HG03457 (cell line): ENCODE results near the gene MRPS22.
"Not testable (repeated sequence)": the region's sequence is repeated elsewhere in the genome, so short reads cannot be mapped to it uniquely, and the experiment has no call there.

Experiments used
- ATAC-seq: cut with Tn5 transposase; IDR thresholded peaks from one replicate; pipeline ENCODE4 v1.9.1; 2021; ENCODE audit warnings: moderate number of reproducible peaks; ENCODE audit not compliant: unreplicated experiment

Gene MRPS22

DNA sequence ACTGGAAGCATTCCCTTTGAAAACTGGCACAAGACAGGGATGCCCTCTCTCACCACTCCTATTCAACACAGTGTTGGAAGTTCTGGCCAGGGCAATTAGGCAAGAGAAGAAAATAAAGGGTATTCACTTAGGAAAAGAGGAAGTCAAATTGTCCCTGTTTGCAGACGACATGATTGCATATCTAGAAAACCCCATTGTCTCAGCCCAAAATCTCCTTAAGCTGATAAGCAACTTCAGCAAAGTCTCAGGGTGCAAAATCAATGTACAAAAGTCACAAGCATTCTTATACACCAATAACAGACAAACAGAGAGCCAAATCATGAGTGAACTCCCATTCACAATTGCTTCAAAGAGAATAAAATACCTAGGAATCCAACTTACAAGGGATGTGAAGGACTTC is 9.1 kb upstream of the MRPS22 start:
- not testable (repeated sequence) for ATAC-seq

DNA sequence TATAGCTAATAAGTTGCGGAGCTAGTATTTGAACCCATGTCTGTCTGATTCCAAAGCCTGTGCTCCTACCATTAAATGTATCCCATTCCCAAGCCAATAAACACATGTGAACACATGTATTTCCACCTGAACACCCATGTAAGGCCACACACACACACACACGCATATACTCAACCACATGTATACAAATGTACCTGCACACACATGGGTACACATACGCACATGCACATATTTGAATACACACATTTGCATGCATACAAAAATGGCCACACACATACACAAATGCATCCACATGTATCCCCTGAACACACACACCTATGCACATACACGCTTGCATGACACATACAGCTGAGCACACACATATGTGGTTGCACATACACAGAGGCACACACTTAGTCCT is 5.4 kb upstream of the MRPS22 start:
- no peak for ATAC-seq

DNA sequence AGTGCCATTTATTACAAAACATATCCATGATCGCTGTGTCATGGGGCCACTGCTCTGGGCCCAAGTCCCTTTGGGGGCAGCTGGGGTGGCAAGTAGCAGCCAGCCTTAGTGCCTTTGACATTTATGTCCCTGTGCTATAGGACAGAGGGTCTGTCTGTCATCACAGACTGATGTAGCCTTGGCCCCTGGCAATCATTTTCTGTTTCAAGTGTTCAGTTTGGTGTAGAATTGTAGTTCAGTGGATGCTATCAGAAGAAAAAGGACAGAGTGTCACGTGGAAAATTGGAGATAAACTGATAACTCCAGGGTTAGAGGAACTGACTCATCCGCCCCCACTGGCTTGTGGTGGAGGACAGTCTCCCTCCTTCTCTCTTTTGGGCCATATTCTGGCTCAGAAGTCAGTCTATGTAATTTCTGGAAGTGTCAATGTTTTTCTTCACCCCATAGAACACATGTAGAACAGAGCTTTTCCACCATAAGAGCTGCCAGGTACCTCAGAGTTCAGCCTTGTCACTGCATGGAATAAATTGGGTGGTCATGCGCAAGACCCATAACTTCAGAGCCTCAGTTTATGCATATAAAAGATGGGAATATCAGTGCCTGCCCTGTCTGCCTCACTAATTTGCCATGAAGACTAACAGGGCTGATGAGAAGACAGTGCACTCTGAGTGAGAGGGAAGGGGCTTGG is 4.5 kb upstream of the MRPS22 start:
- ATAC-seq, result no peak

DNA sequence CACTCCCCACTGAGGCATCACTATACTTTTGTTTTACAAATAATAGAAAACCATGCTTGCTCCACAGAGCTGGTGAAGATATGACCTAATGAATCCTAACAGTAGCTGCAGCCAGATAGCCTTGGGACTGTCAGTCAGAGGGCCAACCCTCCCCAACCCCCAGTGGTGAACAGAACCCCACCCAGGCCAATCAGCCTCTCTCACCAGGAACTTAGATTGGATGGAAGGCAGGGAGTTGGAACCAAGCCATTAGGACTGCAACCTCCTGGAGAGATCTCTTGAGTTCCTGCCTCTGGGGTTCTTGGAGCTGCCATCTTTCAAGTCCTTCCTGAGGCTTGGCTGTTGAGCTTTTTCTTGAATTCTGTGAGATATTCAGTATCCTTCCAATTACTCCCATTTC is 3.0 kb upstream of the MRPS22 start:
- no peak for ATAC-seq

DNA sequence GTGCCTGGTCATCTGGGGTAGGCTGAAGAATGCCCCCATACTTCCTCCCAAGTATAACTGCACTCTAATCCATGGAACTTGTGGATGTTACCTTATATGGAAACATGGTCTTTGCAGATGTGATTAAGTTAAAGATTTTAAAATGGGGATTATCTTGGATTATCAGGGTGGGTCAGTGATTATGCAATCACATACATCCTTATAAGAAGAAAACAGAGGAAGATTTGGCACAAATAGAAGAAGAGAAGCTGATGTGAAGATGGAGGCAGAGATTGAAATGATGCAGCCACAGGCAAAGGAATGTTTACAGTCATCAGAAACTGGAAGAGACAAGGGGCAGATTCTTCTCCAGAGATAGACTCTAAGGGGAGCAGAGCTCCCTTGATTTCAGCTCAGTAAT is 1.8 kb upstream of the MRPS22 start:
- no peak for ATAC-seq

DNA sequence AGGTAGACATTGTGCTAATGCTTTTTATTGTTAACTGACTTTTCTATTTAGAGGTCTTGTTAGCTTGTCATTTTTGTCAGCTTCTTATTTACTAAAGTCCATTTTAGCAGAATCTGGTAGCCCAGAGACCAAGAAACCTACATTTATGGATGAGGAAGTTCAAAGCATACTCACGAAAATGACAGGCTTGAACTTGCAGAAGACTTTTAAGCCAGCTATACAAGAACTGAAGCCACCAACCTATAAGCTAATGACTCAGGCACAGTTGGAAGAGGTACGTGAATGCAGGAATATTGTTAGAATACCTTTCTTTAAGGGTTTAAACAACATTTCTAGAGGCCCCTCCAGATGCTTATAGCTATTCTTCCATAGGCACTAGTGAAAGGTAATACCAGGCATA is 3.0 kb downstream of the MRPS22 start:
- ATAC-seq, result no peak

DNA sequence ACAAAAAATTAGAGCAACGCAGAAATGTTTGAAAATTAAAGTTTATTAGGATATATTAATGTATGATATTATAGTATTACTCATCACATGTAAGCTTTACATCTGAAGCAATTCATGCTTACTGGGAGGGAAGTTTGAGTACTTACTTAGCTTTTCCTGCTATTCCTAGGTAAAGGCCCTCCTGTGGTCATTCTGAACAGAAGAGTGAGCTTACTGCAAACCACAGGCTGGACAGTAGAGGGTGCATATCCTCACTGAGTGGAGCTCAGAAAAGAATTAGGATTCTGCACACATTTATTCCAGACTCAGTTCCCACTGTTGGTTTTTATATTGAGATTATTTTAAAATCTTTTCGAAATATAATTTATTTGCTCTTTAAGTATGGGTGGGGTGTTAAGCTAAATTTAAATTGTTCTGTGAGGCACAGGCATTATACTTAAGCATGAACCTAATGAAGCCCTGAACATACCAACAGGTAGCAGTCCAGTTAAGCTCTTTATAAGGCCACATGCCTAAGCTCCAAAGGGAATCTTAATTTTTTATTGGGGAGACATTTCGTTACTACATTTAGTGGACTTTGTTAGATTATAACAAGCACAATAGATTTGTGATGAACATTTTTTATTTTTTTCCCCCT is 10.2 kb downstream of the MRPS22 start:
- no peak for ATAC-seq

DNA sequence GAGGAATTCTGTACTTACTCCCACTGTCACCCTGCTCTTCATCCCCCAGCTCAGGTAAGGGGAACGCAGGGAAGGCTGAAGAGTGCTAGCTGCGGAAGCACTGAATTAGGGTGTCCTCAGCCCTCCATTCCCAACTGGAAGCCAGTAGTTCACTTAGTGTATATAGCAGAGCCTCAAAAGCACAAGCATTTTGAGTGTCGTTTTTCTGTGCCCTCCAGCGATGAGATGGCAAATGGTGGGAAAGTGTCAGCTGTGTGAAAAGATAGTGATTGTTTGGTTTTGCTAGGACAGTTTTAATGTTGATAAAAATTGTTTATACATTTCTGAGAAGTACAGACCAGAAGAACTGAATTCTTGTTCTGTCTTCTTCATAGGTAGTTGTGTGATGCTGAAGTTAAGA is 10.8 kb downstream of the MRPS22 start:
- ATAC-seq, result no peak

DNA sequence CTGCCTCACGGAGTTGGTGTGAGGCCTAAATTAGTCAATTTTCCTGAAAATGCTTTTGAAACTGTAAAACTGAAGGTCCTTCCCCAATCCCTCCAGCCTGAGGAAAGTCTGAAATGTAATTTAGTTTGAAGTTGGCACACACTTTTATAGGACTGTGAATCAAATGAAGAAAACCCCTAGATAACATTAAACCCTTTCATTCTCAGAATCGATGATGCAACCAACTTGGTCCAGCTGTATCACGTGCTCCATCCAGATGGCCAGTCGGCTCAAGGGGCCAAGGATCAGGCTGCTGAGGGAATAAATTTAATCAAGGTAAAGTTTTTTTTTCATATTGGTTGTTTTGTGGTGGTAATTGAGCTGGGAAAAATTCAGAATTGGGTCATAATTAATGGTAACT is 11.7 kb downstream of the MRPS22 start:
- no peak for ATAC-seq

DNA sequence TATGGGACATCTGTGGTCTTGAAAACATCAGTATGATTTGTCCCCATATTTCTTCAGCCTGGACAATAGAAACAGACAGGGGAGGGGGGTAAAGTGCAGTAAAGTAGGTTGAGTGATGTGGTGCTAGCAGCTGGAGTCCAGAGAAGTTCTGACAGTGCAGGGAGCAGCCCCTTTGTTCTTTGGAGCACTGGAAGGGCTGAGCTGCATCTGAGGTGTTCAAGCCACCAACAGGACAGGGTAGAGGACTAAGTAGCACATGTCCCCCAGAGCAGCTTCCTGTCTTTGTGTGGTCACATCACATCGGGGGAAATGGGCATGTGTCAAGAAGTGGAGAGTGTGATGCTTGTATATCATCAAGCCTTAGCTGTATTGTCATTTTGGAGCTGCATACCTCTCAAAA is 12.1 kb downstream of the MRPS22 start:
- ATAC-seq, result no peak

DNA sequence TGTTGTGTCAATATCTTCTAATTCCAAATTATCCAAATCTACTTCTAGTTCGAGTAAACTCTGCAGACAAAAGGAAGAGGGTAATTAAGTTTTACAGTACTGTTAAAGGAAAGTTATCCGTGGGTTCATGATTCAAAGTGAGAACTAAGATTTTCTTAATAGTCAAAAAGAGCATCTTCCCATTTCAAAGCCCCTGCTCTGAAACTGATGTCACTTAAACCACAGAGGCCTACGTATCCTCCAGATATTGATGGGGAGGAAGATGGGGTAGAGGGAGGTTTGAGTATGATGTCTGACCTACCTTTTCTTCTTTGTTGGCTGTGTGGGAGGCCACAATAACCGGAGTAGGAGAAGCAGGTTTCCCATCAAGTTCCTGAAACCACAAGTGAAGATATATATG is 14.1 kb downstream of the MRPS22 start:
- ATAC-seq, result no peak

DNA sequence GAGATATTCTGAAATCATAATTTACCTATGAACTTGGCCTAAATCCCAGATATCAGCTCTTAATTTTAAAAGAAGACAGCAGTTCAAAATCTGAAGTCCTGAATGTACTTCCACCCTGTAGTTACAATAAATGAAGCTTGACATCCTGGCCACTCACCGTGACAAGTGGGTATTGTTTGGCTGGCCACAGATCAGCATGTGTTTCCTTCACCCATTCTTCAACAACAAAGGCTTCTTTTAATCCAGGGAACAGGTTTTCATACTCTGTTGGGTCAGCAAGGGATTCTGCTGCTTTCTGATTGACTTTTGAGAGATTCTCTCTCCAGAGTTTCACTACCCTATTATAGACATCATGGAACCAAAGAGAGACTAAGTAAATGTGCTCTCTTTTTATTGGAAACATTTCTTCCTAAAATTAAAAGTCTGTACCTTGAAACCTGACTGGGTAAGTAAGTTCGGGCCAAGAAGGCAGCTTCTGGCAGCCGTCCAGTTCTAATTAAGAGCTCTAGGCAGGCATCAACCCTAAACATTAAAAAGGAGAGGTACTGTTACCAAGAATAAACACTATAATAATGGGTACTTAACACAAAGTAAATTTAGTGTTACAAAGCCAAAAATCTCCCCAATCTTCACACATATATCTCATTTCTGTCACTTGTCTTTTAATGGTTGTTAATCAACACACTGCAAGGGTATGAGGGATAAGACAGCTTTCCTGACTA is 15.2 kb downstream of the MRPS22 start:
- no peak for ATAC-seq

DNA sequence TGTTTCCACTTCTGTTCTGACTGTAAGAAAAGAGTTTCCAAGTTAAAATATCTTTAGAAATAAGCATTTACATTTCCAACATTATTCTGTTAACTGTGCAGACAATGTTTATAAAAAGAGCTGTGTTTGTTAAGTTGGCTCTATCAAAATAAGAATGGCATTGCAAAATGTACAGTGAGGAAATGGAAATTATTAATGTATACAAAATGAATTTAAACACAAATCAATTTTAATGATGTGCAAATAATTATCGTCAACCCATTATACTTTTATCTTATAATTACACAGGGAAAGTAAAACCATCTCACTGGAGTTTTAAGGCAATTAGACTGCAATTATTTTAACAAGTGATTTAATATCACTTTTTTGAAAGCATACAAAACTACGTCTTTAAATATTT is 17.5 kb downstream of the MRPS22 start:
- ATAC-seq, result no peak

DNA sequence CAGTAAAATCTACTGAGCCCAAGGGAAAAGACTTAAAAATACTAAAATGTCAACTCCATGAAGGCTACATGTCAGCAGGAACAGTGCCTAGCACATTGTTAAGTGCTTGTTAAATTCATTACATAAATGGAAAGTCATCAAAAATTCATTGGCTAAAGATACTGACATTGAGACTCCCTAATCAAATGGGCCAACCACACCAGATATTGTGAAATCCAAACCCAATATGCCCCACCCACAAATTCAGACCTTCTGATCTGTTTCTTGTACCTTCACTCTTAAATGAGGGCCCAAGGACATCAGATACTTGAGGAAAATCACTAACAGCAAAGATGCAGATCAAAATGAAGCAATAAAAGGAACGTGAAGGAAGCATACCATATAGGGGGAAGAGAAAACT is 20.7 kb downstream of the MRPS22 start:
- no peak for ATAC-seq

DNA sequence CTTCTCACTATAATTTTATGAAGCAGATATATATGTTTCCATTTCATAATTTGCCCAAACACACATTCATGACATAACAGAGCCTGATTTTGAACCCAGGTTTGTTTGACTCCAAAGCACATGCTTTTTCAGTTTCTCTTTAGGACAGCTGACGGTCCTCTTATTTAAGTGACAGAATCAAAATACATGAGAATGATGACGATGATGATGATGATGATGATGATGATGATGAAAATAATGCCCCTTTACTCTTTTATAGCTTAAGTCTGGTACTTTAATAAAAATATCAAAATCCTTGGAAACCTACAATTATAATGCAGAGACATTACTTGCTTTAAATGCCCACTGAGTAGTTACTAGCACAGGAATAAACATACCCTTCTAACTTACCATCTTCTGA is 30.3 kb downstream of the MRPS22 start:
- no peak for ATAC-seq

DNA sequence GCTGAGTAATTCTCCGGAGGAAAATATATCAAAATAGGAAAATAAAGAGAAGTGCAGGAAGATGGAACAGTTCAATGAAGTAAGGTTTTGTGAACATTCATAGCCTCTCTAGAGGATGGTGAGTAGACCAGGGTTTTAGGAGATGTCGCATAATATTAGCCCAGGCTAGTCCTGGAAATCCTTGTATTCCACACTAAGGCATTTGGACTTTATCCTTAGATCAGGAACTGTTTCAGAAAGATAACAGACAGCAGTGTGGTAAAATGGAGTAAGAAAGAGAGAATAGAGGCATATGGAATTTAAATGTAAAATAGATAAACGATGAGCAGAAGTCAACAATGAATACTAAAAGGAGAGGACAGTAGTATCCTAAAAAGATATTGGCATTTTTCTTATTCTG is 33.6 kb downstream of the MRPS22 start:
- ATAC-seq, result no peak

DNA sequence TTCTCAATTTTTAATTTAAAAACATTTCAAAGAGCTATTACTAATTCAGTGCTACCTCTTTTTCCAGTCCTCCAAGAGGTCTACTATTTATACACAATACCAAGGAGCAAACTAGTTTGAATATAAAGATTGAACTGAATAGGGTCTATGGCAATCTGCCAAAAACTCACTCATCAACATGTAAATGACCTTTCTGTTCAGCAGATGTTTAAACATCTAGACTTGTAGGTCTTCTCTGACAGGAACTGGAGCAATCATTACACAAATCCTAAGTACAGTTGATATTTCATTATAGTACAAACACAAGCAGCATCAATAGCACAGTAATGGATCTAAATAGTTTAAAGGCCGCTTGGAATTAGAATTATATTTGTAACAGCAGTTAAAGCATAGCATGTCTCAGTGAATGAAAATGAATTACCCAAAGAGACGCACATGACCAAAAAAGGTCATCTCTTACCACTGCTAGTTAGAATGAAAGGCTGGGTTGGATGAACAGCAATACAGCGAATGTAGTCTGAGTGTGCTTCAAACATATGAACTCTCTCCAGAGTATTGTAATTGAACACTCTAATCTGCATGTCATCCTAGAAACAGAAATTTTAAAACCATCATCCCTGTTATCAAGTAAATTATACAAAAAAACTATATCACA is 34.9 kb downstream of the MRPS22 start:
- ATAC-seq, result no peak

DNA sequence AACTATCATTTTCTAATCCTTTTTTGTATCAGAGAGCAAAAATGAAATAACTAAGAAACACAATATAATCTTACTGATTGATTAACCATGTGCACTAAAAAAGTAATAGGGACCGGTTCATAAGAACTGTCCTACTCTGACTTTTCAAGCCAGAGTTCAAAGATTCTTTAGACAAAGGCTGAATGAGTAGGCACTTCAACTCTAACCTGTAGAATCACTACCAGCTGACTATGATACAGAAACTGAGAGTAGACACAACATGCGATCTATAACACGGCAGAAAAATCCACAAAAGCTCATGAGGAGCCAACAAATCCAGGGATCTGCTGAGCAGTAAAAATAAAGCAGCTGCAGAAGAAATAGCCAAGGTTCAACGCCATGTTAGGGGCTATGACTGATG is 36.8 kb downstream of the MRPS22 start:
- no peak for ATAC-seq

DNA sequence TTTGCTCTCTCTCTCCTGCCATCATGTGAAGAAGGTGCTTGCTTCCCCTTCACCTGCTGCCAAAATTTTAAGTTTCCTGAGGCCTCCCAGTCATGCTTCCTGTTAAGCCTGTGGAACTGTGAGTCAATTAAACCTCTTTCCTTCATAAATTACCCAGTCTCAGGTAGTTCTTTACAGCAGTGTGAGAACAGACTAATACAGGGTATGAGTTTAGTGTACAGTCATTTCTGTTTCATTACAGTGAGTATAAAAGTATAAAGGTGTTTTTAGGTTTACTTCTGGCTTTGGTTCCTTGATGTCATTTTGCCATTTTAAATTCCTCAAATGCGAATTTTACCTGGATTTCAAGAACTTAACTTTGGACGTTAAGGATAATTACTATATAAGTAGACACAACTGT is 38.5 kb downstream of the MRPS22 start:
- ATAC-seq, result not testable (repeated sequence)

DNA sequence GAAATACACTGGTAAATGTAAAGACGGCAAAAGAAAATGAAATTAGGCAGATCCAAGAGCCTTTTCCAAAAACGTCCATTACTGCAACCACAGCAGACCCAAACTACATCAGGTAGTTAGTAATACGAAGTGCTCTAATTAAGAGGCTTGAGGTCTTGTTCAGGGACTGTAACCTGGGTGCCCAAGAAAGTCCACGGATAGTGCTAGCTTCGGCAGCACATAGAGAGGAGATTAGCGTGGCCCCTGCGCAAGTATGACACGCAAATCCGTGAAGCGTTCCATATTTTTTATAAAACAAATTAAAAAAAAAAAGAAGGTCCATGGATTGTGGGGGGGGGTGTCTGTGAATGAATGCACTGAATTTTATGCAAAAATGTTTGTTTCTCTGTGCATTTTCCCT is 44.3 kb downstream of the MRPS22 start:
- no peak for ATAC-seq

DNA sequence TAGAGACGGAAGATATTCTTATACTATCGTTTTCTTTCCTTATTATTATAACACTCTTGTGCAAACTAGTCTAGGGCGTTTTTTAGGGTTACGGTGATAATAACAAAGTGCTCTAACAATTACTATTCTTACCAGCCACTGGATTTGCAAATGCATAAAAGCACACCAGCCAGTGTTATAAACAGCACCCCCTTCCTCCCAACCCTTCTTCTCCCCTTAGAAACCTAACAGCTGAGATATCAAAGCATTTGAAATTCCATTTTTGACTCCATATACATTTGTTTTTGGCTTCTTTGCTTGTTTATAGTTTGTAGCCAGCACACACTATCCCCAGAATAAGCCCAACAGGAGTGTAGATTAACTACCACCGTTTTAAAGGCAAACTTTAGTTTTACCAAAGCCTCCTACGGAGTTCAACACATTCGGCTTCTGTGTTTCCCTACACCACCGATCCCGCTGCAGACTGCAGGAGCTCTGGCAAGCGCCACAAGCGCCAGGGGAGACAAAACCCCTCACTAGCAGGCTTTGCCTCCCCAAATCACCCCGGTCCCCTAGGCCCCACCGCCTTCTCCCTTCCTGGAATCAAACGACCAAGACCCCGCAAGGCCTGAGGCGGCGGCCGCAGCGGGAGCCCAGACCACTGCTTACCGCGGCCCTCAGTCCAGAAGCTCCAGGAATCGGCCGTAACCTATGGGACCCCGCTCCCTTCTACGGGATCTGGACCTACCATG is 45.2 kb downstream of the MRPS22 start:
- ATAC-seq, result peak; percentile 10
